GM03348 (cell line): ENCODE results near the gene NFIC.
A peak's percentile ranks its signal among the peaks of the same experiment; 100 is the strongest.
"Not testable (repeated sequence)": the region's sequence is repeated elsewhere in the genome, so short reads cannot be mapped to it uniquely, and the experiment has no call there.

Experiments used
- DNase-seq: peaks from one replicate; pipeline ENCODE4 v3.0.0; 2012; ENCODE audit warnings: low spot score

Gene NFIC

DNA sequence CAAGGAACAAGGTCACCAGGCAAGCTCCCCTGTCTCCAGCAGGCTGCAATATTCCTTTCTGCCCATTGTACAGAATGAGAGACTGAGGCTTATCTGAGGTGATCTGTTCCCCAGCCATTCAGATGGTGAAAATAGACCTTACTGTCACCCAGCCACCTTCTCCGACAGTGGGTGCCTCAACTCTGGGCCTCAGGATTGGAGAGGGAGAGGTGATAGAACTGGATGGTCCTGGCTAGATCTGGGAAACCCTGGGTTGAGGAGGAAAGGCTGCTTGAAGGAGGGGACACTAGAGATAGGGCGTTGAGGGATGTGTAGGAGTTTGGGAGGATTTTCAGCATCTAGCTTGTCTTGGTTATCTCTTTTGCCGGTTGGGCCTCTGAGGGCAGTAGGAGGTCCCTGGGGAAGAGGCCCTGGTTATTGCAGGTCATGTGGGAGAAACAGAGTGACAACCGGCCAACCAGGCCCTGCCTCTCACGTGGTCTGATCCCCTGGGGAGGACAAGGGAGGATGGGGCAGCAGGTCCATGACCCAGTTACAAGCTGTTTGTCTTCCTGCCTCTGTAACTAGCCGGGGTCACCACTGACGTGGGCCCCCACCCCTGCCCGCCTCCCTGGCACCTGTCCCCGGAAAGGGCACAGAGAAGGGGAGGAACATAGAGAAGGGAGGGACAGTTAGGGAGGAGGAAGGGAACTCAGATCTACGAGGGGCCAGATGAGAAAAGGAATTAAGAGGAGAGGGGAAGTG lies 8.2 kb downstream of the NFIC start:
- no peak for DNase-seq

DNA sequence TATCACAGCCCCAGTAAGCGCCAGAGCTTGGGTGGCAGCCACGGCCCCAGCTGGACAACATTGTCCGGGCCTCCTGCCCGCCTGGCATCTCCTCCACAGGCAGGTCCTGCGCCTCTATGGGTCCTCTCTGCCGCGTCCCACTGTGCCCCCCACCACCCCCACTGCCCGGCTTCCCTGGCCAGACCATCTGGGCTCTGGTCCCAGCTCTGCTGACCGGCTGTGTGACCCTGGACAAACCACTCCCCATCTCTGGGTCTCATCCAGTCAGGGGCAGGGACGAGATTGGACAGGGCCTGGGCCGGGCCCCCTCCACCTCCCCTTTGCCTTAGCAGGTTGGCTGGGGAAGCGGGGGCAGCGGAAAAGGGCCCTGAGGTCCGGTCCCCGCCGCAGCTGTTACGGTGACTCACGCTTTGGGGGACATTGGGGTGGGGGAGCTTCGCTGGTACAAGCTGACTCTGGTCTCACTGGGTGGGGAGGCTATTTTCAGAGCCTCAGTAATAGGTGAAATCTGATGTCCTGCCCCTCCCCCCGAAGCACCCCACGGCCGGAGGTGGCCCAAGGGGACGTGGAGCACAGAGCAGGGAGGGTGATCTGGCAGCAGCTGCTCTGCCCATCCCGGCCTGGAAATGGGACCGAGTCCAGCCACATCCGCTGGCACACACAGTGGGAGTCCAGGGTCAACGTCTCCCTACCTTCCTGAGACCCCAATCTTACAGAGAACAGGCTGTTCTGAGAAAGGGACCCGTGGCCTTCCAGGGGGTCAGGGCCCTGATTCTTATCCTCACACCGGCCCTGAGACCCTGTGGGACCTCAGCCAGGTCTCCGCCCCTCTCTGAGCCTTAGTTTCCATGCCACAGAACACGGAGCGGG lies 9.1 kb downstream of the NFIC start:
- peak; percentile 64 for DNase-seq

DNA sequence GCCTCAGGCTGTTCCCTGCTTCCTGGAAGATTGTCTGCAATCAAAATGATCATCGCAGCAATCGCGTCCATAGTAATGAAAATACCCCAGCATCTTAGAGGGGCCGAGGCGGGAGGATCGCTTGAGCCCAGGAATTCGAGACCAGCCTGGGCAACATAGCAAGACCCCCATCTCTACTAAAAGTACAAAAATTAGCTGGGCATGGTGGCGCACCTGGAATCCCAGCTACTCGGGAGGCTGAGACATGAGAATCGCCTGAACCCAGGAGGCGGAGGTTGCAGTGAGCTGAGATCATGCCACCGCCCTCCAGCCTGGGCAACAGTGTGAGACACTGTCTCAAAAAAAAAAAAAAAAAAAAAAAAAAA lies 9.7 kb downstream of the NFIC start:
- DNase-seq = not testable (repeated sequence)

DNA sequence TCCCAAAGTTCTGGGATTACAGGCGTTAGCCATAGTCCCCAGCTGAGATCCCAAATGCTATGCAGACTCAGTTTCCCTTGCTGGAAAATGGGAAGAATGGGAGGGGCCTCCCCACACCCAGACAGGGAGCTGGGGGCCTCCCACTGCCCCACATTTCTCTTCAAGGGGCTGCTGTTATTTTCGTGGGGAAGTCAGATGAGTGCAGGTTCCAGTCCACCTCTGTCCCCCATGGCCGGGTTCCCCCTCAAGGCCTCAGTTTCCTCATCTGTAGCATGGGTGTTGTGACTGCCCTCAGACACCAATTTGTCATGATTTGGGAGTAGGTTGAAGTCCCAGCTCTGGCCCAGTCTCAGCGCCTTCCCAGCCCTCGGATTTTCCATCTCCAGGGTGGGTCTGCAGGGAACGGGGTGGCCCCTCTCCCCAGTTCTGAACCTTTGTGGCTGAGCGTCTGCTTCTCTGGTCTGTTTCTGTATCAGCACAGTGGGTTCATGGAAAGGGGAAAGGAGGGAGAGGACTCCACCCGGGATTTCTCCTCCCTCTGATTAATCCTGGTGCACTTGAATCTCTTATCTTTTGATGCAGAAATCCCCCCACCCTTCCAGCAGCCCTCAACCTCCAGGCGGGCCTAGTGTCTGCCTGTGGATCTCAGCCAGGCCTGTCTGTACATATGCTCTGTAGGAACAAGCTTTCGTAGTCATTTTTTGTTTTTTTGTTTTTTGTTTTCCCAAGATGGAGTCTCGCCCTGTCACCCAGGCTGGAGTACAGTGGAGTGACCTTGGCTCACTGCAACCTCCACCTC lies 12.2 kb downstream of the NFIC start:
- no peak for DNase-seq

DNA sequence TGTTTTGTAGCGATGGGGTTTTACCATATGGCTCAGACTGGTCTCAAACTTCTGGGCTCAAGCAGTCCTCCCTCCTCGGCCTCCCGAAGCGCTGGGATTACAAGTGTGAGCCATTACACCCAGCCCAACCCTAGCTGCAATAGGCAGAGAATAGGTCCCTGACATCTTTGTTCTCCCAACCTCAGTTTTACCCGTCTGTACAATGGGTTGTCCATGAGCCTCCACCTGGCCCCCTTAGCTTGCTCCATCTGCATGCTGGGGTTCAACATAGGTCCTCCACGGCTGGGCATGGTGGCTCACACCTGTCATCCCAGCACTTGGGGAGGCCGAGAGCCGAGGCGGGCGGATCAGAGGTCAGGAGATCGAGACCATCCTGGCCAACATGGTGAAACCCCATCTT lies 14.4 kb downstream of the NFIC start:
- DNase-seq = no peak

DNA sequence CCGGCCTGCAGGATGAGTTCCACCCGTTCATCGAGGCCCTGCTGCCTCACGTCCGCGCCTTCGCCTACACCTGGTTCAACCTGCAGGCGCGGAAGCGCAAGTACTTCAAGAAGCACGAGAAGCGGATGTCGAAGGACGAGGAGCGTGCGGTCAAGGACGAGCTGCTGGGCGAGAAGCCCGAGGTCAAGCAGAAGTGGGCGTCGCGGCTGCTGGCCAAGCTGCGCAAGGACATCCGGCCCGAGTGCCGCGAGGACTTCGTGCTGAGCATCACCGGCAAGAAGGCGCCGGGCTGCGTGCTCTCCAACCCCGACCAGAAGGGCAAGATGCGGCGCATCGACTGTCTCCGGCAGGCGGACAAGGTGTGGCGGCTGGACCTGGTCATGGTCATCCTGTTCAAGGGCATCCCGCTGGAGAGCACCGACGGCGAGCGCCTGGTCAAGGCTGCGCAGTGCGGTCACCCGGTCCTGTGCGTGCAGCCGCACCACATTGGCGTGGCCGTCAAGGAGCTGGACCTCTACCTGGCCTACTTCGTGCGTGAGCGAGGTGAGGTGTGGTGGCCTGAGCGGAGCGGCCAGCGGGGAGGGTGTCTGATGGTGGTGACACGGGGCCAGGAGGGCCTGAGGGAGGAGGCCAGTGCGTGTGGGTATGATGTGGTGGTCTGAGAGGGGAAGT lies 15.5 kb downstream of the NFIC start:
- no peak for DNase-seq

DNA sequence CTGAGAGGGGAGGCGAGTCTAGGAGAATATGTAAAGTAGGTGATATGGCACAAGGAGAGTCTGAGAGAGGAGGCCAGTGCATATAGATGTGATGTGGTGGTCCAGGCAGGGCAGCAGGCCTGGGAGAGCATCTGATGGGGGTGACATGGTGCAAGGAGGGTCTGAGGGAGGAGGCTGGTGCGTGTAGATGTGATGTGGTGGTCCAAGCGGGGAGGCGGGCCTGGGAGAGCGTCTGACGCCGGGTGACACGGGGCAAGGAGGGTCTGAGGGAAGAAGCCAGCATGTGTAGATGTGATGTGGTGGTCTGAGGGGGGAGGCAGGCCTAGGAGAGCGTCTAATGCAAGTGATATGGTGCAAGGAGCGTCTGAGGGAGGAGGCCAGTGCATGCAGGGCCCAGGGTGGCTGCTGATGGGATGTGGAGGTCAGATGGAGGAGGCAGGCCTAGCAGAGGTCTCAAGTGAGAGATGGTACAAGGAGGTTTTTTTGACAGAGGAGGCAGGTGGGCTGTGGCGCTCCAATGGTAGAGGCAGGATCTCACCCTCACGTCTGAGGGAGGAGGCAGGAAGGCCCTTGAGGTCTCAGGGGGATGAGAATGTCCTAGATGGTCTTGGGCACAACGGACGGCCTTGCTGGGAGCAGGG lies 16.2 kb downstream of the NFIC start:
- DNase-seq = no peak

DNA sequence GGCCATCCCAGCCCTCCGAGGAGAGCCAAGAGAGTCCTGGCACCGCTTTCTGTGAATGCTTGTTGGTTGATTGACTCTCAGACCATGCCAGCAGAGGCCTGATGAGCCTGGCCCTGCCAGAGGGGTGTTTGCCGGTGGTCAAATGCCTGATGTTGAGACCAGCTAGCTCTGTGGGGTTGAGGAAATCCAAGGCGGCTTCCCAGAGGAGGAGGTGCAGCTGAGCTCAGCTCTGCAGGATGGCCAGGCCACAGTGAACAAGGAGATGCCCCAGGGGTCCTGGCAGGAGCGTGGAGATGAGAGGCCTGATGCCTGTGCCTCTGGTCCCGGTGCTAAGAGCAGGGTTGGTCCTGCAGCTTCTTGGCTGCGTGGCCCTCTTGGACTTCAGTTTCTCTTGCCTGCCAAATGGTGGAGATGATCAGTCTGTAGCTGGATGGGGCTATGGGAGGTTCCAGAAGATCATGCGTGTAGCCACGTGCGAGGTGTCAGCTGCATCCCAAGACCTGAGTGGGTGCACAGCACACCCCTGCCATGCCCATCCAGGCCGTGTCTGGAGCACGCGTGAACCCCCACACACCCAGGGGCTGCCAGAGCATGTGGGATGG lies 16.8 kb downstream of the NFIC start:
- DNase-seq = peak; percentile 41

DNA sequence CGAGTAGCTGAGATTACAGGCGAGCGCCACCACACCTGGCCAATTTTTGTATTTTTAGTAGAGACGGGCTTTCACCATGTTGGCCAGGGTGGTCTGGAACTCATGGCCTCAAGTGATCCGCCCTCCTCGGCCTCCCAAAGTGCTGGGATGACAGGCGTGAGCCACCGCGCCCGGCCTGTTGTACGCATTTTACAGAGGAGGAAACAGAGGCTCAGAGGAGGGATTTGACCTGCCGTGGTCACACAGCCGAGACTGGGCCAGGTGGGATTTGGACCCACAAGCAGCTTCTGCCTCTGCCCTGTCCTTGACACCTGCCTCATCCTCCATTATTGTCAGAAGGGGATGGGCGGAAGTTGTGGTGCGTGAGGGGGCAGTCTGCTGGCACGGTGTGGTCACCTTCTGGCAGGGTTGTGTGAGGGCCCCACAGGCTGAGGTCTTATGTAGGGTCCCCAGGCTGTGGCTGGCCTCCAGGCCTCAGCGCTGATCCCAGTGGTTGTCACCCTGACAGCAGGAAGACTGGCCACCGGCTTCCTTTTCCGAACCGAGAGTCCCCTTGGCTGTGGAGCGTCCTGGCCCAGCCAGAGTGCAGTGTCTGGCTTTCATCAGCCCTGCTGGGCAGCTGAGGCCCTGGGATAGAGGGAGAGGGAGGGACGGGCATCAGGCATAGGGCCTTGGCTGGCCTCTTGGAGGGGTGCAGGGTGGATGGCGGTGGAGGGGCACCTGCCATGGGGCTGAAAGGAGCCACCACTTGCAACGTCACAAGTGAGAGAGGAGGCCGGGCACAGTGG lies 20.3 kb downstream of the NFIC start:
- DNase-seq = no peak

DNA sequence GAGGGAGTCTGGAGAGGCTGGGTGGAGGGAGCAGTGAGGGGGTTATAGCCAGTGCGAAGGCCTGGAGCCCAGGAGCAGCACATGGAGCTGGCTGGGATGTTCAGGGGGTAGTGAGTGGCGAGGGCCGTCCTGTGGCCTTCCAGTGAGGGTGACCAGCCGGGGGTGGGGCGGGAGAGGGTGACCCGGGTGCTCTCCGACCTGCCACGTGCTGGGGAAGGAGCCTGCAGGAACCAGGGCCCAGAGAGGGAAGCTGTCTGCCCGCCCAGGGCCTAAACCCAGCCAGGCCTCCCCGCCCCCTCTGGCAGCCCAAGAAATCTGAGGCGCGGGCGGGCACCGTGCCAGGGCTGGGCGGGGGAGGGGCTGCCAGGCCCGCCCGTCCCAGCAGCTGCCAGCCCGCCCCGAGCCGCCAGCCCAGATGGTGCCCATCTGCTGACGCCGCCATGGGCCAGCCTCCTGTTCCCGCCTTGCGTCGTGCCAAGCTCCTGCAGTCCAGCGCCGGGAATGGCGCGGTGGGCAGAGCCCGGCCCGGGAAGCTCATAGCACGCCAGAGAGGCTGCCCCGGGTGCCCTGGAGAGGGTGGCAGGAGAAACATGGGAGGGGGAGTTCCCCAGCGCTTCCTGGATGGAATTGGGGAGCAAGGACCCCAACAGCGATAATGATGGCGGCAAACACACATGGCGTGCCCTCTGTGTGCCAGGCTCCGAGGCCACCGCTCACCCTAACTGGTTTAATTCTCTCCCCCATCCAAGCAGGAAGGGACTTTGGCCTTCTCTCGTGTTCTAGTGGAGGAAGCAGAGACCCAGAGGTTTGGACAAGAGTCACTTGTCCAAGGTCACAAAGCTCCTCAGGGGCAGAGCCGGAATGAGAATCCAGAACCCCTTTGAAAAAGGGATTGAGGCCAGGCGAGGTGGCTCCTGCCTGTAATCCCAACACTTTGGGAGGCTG lies 21.5 kb downstream of the NFIC start:
- peak; percentile 87 for DNase-seq

DNA sequence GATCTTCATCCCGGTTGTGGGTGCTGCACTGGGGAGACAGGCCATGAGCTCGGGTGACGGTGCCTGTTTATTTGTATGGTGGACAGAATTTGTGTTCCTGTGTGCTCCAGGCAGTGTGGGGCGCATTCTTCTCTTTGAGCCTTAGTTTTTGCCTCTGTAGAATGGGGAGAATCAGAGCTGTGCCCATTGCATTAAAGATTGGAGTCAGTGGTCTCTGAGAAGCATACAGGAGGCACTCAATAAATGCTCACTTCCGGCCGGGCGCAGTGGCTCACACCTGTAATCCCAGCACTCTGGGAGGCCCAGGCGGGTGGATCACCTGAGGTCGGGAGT lies 23.0 kb downstream of the NFIC start:
- DNase-seq = no peak

DNA sequence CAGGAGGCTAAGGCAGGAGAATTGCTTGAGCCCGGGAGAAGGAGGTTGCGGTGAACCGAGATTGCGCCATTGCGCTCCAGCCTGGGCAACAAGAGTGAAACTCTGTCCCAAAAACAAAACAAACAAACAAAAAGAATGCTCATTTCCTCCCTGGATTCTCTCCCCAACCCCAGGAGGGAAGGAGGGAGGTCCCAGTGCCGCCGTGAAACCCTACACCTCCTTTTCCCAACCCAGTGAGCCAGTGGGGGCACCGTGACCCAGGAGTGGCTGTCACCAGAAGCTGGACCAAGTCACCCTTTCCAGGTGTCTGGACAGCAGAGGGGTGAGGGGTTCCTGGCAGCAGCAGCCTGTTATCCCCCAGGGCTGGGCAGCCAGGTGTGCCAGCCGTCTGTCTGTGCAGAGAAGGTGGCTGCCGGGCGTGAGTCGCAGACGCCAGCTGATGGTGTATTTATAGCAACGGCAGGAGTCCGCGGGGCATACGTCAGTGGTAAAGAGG lies 23.5 kb downstream of the NFIC start:
- no peak for DNase-seq

DNA sequence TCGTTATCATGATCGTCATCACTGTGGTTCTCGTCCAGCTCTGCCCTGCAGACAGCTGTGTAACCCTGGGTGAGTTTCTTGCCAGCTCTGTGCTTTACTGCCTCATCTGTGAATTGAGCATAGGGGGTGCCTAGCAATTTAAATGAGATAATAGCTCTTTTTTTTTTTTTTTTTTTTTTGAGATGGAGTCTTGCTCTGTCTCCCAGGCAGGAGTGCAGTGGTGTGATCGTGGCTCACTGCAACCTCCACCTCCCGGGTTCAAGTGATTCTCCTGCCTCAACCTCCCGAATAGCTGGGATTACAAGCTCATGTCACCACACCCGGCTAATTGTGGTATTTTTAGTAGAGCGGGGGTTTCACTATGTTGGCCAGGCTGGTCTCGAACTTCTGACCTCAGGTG lies 25.5 kb downstream of the NFIC start:
- DNase-seq = not testable (repeated sequence)

DNA sequence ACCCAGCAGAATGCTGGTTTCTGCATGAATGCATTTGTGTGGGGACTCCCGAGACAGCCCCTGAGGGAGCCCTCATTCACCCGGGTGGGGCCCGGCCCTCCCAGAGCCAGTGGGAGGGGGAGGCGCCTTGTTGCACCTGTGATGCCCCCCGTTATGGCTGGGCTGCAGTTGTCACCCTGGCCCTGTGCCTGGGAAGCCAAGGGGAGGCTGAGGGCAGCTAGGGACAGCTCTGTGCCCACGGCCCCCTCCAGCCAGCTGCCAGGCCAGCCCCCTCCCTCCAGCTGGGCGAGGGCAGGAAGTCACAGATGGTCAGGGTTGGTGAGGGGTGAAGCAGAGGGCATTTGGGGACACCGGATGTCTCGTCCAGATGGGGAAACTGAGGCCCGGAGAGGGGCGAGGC lies 26.1 kb downstream of the NFIC start:
- DNase-seq = no peak

DNA sequence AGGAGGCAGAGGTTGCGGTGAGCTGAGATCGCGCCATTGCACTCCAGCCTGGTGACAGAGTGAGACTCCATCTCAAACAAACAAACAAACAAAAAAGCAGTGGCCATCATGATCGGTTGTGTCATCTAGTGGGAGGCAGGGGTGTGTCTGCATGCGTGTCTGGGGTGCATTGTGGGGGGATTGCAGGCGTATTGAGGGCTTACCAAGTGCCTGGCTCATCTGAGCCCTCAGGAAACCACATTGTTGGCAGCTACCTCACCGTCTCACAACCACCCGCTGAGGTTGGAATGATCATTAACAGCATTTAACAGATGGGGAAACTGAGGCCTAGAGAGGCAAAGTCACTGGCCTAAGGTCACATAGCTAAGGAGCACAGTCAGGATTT lies 30.5 kb downstream of the NFIC start:
- no peak for DNase-seq

DNA sequence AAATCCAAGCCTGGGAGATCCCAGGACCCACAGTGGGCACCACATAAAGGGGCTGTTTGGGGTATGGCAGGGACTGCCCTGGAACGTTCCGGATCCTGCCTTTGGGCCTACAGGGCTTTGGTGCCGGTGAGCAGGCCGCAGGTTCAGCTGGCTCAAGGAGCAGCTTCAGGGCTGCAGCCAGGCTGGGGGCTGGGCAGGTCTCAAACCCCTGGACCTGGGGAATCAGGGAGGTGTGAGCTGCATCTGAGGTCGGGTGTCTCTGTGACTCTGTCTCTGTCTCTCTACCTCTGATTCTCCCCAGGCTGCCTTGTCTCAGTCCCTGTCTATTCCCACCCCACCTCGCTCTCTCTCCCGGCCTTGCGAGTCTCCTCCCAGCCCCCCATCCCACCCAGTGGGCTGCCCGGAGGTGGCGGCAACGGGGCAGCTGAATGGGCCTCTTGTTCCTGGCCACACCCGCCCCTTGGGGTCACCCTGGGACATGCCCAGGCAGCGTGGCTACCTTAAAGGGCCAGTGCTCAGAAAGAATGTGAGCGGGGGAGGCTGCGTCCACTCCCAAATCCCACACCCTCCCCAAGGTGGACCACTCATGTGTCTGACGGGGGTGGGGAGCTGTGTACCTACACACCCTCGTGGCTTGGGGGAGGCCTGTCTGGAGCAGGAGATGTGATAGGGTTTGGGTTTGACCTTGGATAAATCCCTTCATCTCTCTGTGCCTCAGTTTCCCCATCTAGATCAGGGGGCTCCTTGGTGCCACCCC lies 31.1 kb downstream of the NFIC start:
- peak; percentile 54 for DNase-seq

DNA sequence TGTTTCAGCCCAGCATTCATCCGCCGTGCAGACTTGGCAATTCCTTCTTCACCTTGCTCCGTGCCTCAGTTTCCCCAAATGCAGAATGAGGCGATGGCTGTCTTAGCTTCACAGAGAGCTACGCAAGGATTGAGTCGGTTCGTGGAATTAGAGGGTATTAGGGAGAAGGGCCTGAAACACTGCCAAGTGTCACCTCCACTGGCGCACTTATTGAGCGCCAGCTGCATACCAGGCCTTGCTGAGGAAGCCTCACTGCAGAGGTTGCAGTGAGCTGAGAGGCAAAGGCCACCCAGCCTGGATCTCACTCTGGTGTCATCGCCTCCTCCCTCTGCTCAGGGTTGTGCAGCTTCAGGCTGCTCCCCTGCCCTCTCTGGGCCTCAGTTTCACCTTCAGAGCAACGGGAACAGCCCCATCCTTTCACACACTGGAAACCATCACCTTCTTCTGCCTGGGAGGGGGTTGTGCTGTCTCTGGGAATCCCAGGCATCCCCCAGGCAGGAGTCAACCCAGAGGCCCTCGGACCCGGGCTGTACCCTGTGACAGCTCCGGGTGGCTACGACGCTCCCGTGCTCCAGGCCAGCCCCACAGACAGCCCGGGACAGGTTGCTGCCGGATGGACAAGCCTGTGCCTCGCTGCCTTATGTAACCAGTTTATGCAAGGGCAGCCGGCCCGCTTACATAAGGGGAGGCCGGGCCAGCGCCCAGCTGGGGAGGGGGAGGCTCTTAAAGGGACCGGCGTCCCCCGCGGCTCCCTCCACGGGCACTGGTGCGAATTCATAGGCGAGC lies 31.9 kb downstream of the NFIC start:
- peak; percentile 64 for DNase-seq

DNA sequence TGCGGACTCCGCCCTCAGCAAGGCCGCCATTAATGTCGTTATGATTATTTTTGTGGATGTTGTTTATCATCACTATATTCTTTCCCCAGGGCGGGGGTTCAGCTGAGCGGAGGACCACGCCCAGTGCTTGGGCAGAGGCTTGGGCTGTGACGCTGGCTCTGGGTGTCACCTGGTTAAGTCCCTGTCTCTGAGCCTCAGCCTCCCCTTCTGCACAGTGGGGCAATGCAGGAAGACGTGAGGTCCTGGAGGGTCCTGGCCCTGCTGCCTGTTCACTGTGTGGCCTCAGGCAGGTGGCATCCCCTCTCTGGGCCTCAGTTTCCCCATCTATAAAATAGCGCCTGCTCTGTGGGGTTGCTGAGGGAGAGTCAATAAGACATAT lies 32.5 kb downstream of the NFIC start:
- DNase-seq = no peak
